Heart left ventricle (tissue), 13 donors: ENCODE data around the gene DNAJB6.

Experiments
- CTCF ChIP-seq, 12 donors: fragments of 200-600 bp; sonication (generic) in 4 of 12; IDR thresholded peaks; one replicate each; pipeline versions ENCODE4 v1.5.0 to v1.8.0; 2018 to 2022; ENCODE audit warnings: antibody characterized with exemption in 12 of 12, mild to moderate bottlenecking in 5 of 12
- POLR2A ChIP-seq, 2 donors: fragments of 450-650 bp; IDR thresholded peaks; one replicate each; pipeline ENCODE4 v1.6.1; 2017; ENCODE audit warnings: antibody characterized with exemption in 2 of 2, mild to moderate bottlenecking in 2 of 2, moderate library complexity in 2 of 2
- donor health status: ischemic (EF 13 %, LVEDD 7.1; RV severe dilation, severe dysfunction).
- donor health status: DM: no; HTN: yes; CAD: no.
- donor health status: DM: no; HTN: no; CAD: no.
- donor health status: ischemic (EF 25% LVEDD 6.9; RV normal size, moderate dysfunction).
- donor health status: ischemic (EF 25% LVEDD 5.7; RV mildly dilated, moderate dysfunction).
- donor health status: ischemic (EF 35%, LVEDD 5.7; RV mildly dilated, moderate dysfunction).
- donor health status: nonischemic (EF 11% LVEDD 7.7; RV severe dilation, severe dysfunction).
- donor health status: DM: yes; HTN: yes; CAD: no.
- donor health status: PGD.
- donor health status: ischemic (EF 29% LVEDD 5.4; RV normal size, mild dysfunction).
- donor health status: nonischemic (EF 23%, LVEDD 6.1; RV moderate dilation, normal function).

DNA sequence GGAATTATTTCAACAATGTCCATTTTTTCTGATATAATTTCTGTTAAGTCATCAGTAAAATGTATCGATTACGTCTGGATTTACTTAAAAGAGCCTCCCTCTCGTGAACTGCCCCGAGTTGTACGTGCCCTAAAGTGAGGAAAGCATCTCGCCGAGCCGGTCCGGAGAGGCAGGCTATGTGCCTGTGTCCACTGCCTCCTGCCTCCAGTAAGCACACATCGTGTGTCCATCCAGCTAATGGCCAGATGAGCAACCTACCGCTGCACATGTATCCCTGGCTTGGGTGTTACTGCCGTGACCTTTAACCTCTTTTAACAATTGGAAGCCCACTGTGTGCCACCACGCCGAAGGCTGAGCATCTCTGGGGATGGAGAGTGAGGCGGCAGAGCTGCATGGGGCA lies 23.2 kb upstream of the DNAJB6 start:
- TF ChIP-seq CTCF (IDR thresholded peaks at IDR 0.05) = no peak
- no peak for TF ChIP-seq POLR2A (IDR thresholded peaks at IDR 0.05)
